Progenitor cell of endocrine pancreas (in vitro differentiated cells): Measurements from ENCODE around the gene HOXD4. TPM values are rescaled to one million over a fixed set of nuclear protein-coding genes. Genes with fewer than 3 reads are reported as not detected.
A peak's percentile ranks its signal among the peaks of the same experiment; 100 is the strongest.

Experiments
- DNase-seq: peaks from one replicate; pipeline ENCODE4 v3.0.0; 2021; ENCODE audit warnings: low spot score; ENCODE audit not compliant: unreplicated experiment
- H3K27ac Mint-ChIP-seq: 2 replicates; pipeline ENCODE4 v1.8.0; 2021; ENCODE audit warnings: mild to moderate bottlenecking, moderate library complexity, mixed read lengths
- H3K27me3 Mint-ChIP-seq: 2 replicates; pipeline ENCODE4 v1.8.0; 2021; ENCODE audit warnings: mixed read lengths
- H3K36me3 Mint-ChIP-seq: 2 replicates; pipeline ENCODE4 v1.8.0; 2022; ENCODE audit warnings: mixed read lengths; ENCODE audit not compliant: insufficient read depth
- H3K4me1 Mint-ChIP-seq: 2 replicates; pipeline ENCODE4 v1.8.0; 2021; ENCODE audit warnings: low read depth, mixed read lengths
- H3K4me3 Mint-ChIP-seq: 2 replicates; pipeline ENCODE4 v1.8.0; 2021; ENCODE audit warnings: low read depth, mild to moderate bottlenecking, moderate library complexity, mixed read lengths
- H3K9me3 Mint-ChIP-seq: 2 replicates; pipeline ENCODE4 v1.8.0; 2021; ENCODE audit warnings: low read depth, mixed read lengths
- total RNA-seq: library from RNA; stranded (reverse); gene quantifications from 2 replicates; pipeline ENCODE4 v1.2.1, GENCODE V29; 2021
- TF ChIP-seq, protein P1 (sequence below): fragments of 200-600 bp; sonication (generic); IDR thresholded peaks from one replicate; pipeline ENCODE4 v1.5.0; 2021; ENCODE audit warnings: antibody characterized with exemption, mild to moderate bottlenecking; ENCODE audit not compliant: unreplicated experiment

HOXD4 gene
- total RNA-seq, 1 donor from 2014 or later = not detected

DNA sequence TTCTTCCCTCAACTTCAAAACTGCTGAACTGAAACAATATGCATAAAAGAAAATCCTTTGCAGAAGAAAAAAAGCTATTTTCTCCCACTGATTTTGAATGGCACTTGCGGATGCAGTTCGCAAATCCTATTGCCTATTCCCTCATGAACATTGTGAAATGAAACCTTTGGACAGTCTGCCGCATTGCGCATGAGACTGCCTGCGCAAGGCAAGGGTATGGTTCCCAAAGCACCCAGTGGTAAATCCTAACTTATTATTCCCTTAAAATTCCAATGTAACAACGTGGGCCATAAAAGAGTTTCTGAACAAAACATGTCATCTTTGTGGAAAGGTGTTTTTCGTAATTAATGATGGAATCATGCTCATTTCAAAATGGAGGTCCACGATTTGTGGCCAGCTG, 13.4 kb upstream of the HOXD4 start:
- H3K9me3 Mint-ChIP-seq = no peaks in the 10 kb centered on the region
- H3K4me1 Mint-ChIP-seq = no peaks in the 10 kb centered on the region
- H3K27me3 Mint-ChIP-seq = peaks cover 95% of the 10 kb centered on the region
- no peak for DNase-seq
- TF ChIP-seq, protein P1, sequence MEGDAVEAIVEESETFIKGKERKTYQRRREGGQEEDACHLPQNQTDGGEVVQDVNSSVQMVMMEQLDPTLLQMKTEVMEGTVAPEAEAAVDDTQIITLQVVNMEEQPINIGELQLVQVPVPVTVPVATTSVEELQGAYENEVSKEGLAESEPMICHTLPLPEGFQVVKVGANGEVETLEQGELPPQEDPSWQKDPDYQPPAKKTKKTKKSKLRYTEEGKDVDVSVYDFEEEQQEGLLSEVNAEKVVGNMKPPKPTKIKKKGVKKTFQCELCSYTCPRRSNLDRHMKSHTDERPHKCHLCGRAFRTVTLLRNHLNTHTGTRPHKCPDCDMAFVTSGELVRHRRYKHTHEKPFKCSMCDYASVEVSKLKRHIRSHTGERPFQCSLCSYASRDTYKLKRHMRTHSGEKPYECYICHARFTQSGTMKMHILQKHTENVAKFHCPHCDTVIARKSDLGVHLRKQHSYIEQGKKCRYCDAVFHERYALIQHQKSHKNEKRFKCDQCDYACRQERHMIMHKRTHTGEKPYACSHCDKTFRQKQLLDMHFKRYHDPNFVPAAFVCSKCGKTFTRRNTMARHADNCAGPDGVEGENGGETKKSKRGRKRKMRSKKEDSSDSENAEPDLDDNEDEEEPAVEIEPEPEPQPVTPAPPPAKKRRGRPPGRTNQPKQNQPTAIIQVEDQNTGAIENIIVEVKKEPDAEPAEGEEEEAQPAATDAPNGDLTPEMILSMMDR = no peak
- H3K4me3 Mint-ChIP-seq = no peak overlapping the region
- H3K36me3 Mint-ChIP-seq = no peaks in the 10 kb centered on the region
- no peak overlapping the region for H3K27ac Mint-ChIP-seq

DNA sequence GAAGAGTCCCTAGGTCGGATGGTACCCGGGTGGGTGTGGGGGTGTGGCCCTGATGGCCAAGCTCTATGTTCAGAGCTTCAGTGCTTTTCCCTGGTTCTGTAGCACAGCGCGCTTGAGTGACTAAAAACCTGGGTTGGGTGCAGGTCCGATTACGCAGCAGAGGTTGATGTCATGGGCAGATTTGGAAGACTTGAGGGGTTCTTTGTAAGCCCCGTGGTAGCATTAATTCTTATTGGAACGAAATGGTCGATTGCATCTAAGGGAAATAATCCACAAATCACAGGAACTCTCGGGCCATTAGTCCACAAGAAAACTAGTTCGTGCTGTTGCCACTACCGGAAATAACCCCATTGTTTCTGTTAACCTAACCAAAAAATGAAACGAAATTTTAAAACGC, 12.8 kb upstream of the HOXD4 start:
- no peaks in the 10 kb centered on the region for H3K36me3 Mint-ChIP-seq
- H3K27me3 Mint-ChIP-seq = peaks cover 95% of the 10 kb centered on the region
- no peak for DNase-seq
- no peak overlapping the region for H3K4me3 Mint-ChIP-seq
- H3K27ac Mint-ChIP-seq = no peak overlapping the region
- H3K9me3 Mint-ChIP-seq = no peaks in the 10 kb centered on the region
- H3K4me1 Mint-ChIP-seq = no peaks in the 10 kb centered on the region
- TF ChIP-seq, protein P1 = no peak

DNA sequence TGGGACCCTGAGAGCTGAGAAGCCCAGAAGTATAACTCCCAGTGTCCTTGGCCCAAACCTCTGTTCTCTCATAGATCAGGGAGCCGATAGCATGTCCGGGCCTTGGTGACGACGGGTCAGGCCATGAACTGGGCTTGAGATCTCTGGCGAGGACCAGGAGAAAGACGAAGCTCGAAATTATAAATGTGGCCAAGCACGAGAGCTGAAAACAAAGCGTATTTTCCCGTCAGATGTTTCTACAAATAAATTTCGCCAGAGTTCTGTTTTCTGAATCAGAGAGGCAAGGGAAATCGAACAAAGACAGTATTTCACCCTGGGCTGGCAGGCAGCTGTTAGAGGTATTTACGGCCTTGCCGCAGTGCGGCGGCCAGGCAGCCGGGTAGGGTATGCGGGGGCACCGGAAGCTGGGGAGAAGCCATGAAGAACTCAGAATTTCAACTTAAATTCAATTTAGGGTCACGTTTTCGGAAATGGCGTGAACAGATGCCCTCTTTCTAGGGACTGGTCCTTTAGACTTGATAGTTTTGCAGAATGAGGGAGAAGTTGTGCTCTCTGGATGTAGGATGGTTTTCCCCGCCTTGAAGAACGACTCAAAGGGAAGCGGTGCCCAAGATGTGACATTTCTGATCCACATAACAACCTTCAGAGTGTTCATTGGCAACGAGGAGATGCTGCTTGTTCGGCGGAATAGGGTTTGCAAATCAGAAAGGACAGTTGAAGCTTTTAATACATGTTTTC, 12.3 kb upstream of the HOXD4 start:
- Mint-ChIP-seq H3K27ac (no peak overlapping the region), H3K4me3 (no peak overlapping the region), H3K27me3 (peaks cover 95% of the 10 kb centered on the region), H3K9me3 (no peaks in the 10 kb centered on the region), H3K36me3 (no peaks in the 10 kb centered on the region), H3K4me1 (no peaks in the 10 kb centered on the region)
- no peak for DNase-seq
- TF ChIP-seq, protein P1 = no peak

DNA sequence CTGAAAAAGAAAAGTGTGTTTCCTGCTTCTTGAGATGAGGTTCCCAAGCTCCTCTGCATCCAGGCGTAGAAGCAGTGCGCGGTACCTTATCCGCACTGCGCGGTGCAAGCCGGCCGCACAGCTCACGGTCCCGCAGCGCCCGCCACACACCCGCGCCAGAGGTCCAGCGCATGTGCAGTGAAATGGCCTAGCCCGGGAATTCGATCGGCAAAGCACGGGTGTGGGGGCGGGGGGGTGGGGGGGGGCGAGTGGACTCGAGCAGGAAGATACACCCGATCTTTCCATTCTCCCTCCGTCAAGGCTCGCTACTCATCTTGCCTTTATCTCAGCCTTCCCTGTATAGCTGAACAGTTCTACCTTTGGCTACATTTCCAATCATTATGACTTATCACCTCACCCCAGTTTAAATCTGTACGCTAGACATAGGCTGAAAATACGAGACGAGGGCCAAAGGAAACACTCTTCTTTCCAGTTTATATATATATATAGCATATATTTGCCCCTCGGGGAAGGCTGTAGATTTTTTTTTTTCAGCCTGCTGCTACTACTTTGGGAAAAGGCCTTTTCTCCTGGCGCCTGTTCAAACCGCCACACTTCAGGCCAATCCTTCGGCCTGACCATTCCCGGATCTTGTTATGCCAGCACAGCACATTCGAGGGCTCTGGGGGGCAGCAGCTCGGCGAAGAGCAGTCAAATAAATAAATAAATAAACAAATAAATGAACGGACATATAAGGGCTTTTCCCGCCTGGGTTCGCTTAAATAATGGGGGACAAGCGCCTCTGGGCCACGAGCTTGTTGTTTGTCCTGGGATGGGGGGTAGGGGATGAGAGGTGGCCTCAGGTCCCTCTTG, 11.5 kb upstream of the HOXD4 start:
- Mint-ChIP-seq H3K4me1 (no peaks in the 10 kb centered on the region), H3K27ac (no peak overlapping the region), H3K9me3 (no peaks in the 10 kb centered on the region), H3K27me3 (peaks cover 95% of the 10 kb centered on the region), H3K36me3 (no peaks in the 10 kb centered on the region), H3K4me3 (peak overlapping the region; percentile 21)
- no peak for DNase-seq
- TF ChIP-seq, protein P1 = no peak

DNA sequence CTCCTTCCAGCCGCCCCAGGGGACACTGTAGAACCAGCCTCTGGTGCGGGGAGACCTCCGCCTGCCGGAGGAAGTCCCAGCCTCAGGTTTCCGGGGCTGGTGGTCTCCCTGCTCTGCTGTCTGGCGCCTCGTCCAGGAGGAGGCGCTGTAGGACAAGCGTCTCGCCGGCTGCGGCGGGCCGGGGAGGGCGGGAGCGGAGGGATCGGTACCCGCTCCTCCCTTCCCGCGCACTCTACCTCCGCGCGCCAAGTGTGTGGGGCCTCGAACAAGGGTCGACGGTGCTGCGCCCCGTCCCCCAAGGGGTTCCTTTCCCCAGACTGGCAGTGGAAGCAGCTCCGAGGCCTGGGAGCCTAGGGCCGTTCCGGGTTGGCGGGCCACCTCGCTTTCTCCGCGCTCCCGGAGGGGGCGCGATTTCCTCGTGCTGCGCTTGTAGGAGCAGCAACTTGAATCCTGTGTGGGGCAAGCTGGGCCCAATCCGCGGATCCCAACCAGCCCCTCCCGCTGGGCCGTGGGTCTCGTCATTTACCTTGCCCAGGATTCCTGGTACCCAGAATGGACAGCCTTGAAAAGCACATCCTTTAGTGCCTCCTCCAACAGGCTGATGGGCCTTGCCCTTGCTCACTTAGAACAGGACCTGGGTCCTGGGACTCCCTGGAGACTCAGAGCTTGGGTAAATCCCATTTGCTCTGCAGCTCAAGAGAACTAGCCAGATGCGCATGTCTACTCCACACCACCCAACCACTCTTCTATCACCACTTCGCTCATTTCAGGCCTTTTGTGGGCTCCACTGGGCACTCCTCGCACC, 10.6 kb upstream of the HOXD4 start:
- TF ChIP-seq, protein P1 = peak; percentile 90
- Mint-ChIP-seq H3K4me3 (peak overlapping the region; percentile 55), H3K27ac (no peak overlapping the region), H3K36me3 (no peaks in the 10 kb centered on the region), H3K27me3 (peaks cover 95% of the 10 kb centered on the region), H3K9me3 (no peaks in the 10 kb centered on the region), H3K4me1 (no peaks in the 10 kb centered on the region)
- DNase-seq = peak; percentile 73
